ENCODE data around the gene SPATA25.

GRCh38 chr20:45920462-45921336 is 33.3 kb upstream of the SPATA25 start:
- TF ChIP-seq, protein P1, sequence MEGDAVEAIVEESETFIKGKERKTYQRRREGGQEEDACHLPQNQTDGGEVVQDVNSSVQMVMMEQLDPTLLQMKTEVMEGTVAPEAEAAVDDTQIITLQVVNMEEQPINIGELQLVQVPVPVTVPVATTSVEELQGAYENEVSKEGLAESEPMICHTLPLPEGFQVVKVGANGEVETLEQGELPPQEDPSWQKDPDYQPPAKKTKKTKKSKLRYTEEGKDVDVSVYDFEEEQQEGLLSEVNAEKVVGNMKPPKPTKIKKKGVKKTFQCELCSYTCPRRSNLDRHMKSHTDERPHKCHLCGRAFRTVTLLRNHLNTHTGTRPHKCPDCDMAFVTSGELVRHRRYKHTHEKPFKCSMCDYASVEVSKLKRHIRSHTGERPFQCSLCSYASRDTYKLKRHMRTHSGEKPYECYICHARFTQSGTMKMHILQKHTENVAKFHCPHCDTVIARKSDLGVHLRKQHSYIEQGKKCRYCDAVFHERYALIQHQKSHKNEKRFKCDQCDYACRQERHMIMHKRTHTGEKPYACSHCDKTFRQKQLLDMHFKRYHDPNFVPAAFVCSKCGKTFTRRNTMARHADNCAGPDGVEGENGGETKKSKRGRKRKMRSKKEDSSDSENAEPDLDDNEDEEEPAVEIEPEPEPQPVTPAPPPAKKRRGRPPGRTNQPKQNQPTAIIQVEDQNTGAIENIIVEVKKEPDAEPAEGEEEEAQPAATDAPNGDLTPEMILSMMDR (IDR thresholded peaks at IDR 0.05; ENCODE audit: insufficient read depth, low read length, poor library complexity, severe bottlenecking) = no peak
- no peak for TF ChIP-seq EZH2phosphoT487 (conservative IDR thresholded peaks at IDR 0.05; ENCODE audit: low read length)
